Lung (tissue), 12 donors: ENCODE measurements around the gene DAZAP1. TPM values are rescaled to one million over a fixed set of nuclear protein-coding genes. Genes with fewer than 3 reads are reported as not detected.

Source experiments
- ATAC-seq: fragments of 200-7000 bp; cut with Tn5 transposase; one replicate; pipeline ENCODE4 v1.9.1; 2020; ENCODE audit warnings: moderate number of reproducible peaks; ENCODE audit not compliant: insufficient read depth, low FRiP score
- DNase-seq, 3 donors: peaks; one replicate each; pipeline ENCODE4 v3.0.0-alpha.2; 2013 to 2017
- H3K27ac ChIP-seq, 2 donors: one replicate each; pipeline ENCODE4 v1.5.1; 2013; ENCODE audit warnings: mild to moderate bottlenecking in 2 of 2, moderate library complexity in 2 of 2, control low read depth in 1 of 2, inconsistent platforms in 1 of 2, low read depth in 1 of 2, low read length in 1 of 2
- H3K27me3 ChIP-seq, 3 donors: one replicate each; pipeline ENCODE4 v1.5.1; 2013; ENCODE audit warnings: low read length in 2 of 3; ENCODE audit not compliant: control insufficient read depth in 3 of 3, insufficient read depth in 3 of 3
- H3K36me3 ChIP-seq, 4 donors: one replicate each; pipeline ENCODE4 v1.5.1; 2013; ENCODE audit warnings: low read length in 4 of 4, mild to moderate bottlenecking in 1 of 4, moderate library complexity in 1 of 4; ENCODE audit not compliant: control insufficient read depth in 4 of 4, insufficient read depth in 4 of 4
- H3K4me1 ChIP-seq, 5 donors: one replicate each; pipeline ENCODE4 v1.5.1; 2013; ENCODE audit warnings: low read length in 5 of 5, mild to moderate bottlenecking in 2 of 5, moderate library complexity in 1 of 5; ENCODE audit not compliant: control insufficient read depth in 5 of 5, insufficient read depth in 5 of 5
- H3K4me3 ChIP-seq: one replicate; pipeline ENCODE4 v1.5.1; 2013; ENCODE audit warnings: mild to moderate bottlenecking, control low read depth, moderate library complexity
- H3K9ac ChIP-seq, 2 donors: one replicate each; pipeline ENCODE4 v1.5.1; 2013; ENCODE audit warnings: low read length in 2 of 2, control low read depth in 1 of 2; ENCODE audit not compliant: insufficient read depth in 1 of 2
- H3K9me3 ChIP-seq, 4 donors: one replicate each; pipeline ENCODE4 v1.5.1; 2013; ENCODE audit warnings: low read length in 3 of 4, mild to moderate bottlenecking in 1 of 4, moderate library complexity in 1 of 4; ENCODE audit not compliant: control insufficient read depth in 4 of 4, insufficient read depth in 3 of 4
- WGBS, 2 donors: extraction: QIAGEN DNeasy Blood & Tissue Kit; methylation state at CpG; one replicate each; pipeline ENCODE4 v1.1.7; 2013; 5-methylcytosine and 5-hydroxymethylcytosine counted together
- polyA plus RNA-seq, 2 donors: library from polyadenylated mRNA; stranded (reverse); fragments of 200-250 nt; gene quantifications; one replicate each; pipeline ENCODE4 v1.2.1, GENCODE V29; 2013
- total RNA-seq, 2 donors: library from RNA; depleted of rRNA in 1 of 2; stranded (reverse); fragments of >200 nt in 1 of 2; gene quantifications; one replicate each; pipeline ENCODE4 v1.2.1, GENCODE V29; 2014 to 2021
- TF ChIP-seq, protein P1 (sequence below): IDR thresholded peaks from 2 replicates; pipeline ENCODE4 v1.5.1; 2012; ENCODE audit warnings: mild to moderate bottlenecking; ENCODE audit errors: control extremely low read depth, extremely low read depth
- donor health status: control.
- donor health status: control.
- donor health status: Bipolar disorder and iron deficiency.
- donor health status: healthy.
- donor health status: DM: yes; HTN: yes; CAD: no.

The DAZAP1 gene
- total and polyA plus RNA-seq, 4 donors: 61.4 to 125 (median 80.1) TPM

DNA sequence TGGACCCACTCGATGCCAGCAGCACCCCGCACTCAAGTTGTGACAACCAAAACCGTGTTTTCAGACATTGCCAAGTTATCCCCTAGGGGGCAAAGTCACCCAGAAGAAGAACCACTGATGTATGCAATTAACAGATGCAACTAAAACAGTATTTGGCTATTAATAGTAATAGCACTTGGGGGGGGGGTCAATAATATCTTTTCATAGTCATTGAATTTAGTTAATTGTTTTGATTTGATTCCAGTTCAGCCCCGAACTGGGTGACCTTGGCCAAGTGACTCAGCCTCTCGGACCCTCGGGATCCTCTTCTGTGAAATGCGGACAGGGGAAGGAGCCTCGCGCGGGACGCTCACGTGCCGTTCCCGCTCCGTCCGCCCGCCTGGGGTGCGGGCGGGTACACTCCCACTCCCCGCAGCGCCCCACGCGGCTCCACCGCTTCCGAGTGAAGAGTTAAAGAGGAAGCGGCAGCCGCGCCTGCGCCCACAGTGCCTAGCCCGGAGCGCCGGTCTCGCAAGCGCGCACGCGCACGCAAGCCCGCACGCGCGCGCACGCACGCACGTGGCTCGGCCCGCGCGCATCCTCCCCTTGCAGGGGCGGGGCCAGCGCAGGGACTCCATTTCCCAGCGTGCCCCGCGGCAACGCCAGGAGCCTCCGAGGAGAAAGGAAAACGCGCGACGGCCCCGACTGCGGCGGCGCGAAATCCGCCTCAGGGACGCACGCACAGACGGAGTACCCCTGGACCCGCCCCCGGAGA lies 435 bp upstream of the DAZAP1 start:
- Histone ChIP-seq H3K27ac (peak overlapping the region; percentile 73 to 97), H3K36me3 (peaks cover 0 to 7% (median 3%) of the 10 kb centered on the region in 4 donors), H3K27me3 (no peaks in the 10 kb centered on the region), H3K4me1 (peaks cover 2 to 39% (median 23%) of the 10 kb centered on the region in 5 donors), H3K9ac (no peak overlapping the region), H3K4me3 (peak overlapping the region; percentile 83), H3K9me3 (no peaks in the 10 kb centered on the region)
- DNase-seq: peak; percentile 99
- 0 to 1% methylated on average over 66 to 72 of the region's 72 CpGs for WGBS, 2 donors
- ATAC-seq: peak; percentile 93
- TF ChIP-seq, protein P1, sequence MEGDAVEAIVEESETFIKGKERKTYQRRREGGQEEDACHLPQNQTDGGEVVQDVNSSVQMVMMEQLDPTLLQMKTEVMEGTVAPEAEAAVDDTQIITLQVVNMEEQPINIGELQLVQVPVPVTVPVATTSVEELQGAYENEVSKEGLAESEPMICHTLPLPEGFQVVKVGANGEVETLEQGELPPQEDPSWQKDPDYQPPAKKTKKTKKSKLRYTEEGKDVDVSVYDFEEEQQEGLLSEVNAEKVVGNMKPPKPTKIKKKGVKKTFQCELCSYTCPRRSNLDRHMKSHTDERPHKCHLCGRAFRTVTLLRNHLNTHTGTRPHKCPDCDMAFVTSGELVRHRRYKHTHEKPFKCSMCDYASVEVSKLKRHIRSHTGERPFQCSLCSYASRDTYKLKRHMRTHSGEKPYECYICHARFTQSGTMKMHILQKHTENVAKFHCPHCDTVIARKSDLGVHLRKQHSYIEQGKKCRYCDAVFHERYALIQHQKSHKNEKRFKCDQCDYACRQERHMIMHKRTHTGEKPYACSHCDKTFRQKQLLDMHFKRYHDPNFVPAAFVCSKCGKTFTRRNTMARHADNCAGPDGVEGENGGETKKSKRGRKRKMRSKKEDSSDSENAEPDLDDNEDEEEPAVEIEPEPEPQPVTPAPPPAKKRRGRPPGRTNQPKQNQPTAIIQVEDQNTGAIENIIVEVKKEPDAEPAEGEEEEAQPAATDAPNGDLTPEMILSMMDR: peak; percentile 9

DNA sequence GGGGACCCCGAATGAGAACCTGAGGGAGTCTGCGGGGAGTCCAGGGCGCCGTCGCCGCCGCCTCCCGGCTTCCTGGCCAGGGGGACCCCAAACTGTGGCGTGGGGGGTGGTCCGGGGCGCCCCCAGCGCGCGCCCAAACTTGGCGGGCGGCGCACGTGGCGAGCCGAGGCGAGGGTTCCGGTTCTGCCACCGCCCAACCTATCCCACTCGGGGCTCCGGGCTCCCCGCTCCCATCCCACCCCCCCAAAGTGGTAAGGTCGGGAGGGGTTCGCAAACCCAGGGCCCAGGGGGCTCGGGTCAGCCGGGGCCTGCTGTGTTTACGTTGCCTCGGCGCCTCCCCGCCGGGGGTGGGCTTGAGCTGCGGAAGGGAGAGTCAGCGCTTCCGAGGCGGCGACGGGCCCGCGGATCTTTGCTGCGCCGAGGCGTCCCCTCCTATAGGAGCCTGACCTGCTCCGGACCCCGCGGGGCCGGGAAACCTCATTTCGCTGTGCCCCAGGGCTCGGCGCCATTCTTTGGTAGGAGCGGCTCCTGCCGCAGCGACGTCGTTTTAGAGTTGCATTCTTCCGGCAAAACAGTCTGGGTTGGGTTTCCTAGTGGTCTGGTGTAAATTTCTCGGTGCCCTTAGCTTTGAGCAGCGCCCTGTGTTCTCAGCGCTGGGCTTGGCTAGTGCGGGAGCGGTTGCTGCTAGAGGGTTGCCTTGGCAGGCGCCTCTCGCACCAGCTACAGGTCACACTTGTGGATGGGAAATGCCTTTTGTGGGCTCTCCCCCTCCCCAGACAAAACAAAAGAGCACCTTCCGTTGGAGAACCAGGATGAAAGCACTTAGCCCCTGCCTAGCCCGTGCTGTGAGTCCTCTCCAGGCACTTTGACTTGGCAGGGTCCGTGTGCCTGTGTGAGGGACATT lies 1.2 kb downstream of the DAZAP1 start:
- 0% methylated on average over 53 to 69 of the region's 69 CpGs for WGBS, 2 donors
- Histone ChIP-seq H3K36me3 (peaks cover 0 to 14% (median 3%) of the 10 kb centered on the region in 4 donors), H3K4me3 (peak overlapping the region; percentile 83), H3K27ac (peak overlapping the region; percentile 93 to 97), H3K9me3 (no peaks in the 10 kb centered on the region), H3K27me3 (no peaks in the 10 kb centered on the region), H3K4me1 (peaks cover 2 to 41% (median 26%) of the 10 kb centered on the region in 5 donors), H3K9ac (peak overlapping the region; percentile 8 to 16)
- ATAC-seq: no peak
- DNase-seq: peak in 2 of 3 donors; percentile 37 to 53
- TF ChIP-seq, protein P1: no peak

DNA sequence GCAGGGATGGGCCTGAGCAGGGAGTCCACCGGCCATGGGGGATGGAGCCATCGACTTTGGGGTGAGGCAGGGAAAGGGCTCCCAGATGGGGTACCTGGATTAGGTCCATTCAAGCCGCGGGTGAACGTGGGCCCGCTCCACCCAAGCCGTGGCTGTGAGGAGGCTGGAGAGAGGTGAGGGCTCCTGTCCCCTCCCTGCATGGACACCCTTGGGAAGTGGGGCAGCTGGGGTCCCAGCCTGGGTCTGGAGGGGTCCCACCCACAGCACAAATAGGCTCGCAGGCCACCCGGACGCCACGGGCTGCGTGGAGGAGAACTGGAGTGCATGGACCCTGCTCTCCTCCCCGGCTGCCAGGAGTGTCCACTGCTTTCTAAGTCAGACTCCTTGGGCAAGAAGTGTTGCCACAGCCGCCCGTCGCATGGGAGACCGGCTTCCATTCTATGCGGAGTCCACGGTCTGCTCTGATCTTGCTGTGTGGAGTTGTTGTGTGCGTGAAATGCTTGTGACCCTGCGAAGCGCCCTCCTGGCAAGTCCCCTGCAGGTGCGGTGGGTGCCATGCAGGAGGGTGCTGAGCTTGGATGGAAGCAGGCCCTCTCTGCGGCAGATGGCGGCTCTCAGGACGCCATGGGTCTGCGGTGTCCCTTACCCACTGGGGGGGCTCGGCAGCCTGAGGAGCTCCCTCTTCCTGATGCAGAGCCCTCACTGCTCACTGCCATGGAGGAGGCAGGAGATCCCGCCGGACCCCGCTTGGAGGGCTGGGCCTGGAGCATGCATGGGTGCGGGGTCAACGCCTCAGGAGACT lies 2.0 kb downstream of the DAZAP1 start:
- H3K27me3 ChIP-seq: no peaks in the 10 kb centered on the region
- peak overlapping the region; percentile 93 to 97 for H3K27ac ChIP-seq
- H3K4me1 ChIP-seq: peaks cover 2 to 41% (median 26%) of the 10 kb centered on the region in 5 donors
- 54 to 70% methylated on average over 33 of the region's 33 CpGs for WGBS, 2 donors
- H3K9me3 ChIP-seq: no peaks in the 10 kb centered on the region
- TF ChIP-seq, protein P1: no peak
- peak overlapping the region; percentile 83 for H3K4me3 ChIP-seq
- ATAC-seq (no peak), DNase-seq (no peak)
- H3K9ac ChIP-seq: peak overlapping the region in 1 of 2 donors; percentile 8
- peaks cover 0 to 14% (median 3%) of the 10 kb centered on the region in 4 donors for H3K36me3 ChIP-seq
